A549 (cell line): ENCODE data around the gene ADAMTSL3. TPM values are rescaled to one million over a fixed set of nuclear protein-coding genes. Genes with fewer than 3 reads are reported as not detected.

Experiments
- ATAC-seq, 2 experiments: fragments of 200-7000 bp in 1 of 2; fragments of >200 bp in 1 of 2; cut with Nextera tagmentation in 1 of 2; cut with Tn5 transposase in 1 of 2; 3 replicates each; pipeline versions ENCODE4 v1.8.0 to v1.9.1; 2018 to 2020; ENCODE audit warnings: mild to moderate bottlenecking in 1 of 2, moderate library complexity in 1 of 2
- CTCF ChIA-PET: fragments of 300-600 bp; sonication (Branson Sonifier 250); formaldehyde crosslinking; extraction: SDS; loops from one replicate; lab custom pipeline; 2021; ENCODE audit warnings: antibody characterized with exemption, inconsistent platforms; lab: Yijun Ruan, JAX
- POLR2A ChIA-PET: fragments of 350-600 bp; formaldehyde crosslinking; extraction: SDS; loops from one replicate; lab custom pipeline; 2021; ENCODE audit warnings: antibody characterized with exemption, inconsistent platforms; lab: Yijun Ruan, JAX
- DNase-seq, 2 experiments: peaks; one replicate each; pipeline versions ENCODE4 v3.0.0 to v3.0.0-alpha.2; 2011 to 2016; ENCODE audit warnings: low read depth in 1 of 2, low spot score in 1 of 2
- FAIRE-seq: peaks from 2 replicates; lab custom pipeline; 2011; peaks lifted over from hg19 to GRCh38; lab: Jason Lieb, UNC
- H3K27ac ChIP-seq, 2 experiments: fragments of >200 bp; sonication (Bioruptor Twin); formaldehyde crosslinking; 3 replicates each; pipeline ENCODE4 v1.5.1; 2016 to 2017
- H3K4me1 ChIP-seq: fragments of >200 bp; sonication (Bioruptor Twin); formaldehyde crosslinking; 3 replicates; pipeline ENCODE4 v1.6.1; 2016
- H3K4me2 ChIP-seq: fragments of >200 bp; sonication (Bioruptor Twin); formaldehyde crosslinking; 3 replicates; pipeline ENCODE4 v1.6.1; 2016
- H3K4me3 ChIP-seq: fragments of >200 bp; sonication (Bioruptor Twin); formaldehyde crosslinking; 3 replicates; pipeline ENCODE4 v1.5.1; 2016
- H3K9me3 ChIP-seq: fragments of >200 bp; sonication (Bioruptor Twin); formaldehyde crosslinking; 3 replicates; pipeline ENCODE4 v1.6.1; 2016
- BHLHE40 ChIP-seq: IDR thresholded peaks from 2 replicates; pipeline ENCODE4 v1.6.1; 2012; ENCODE audit warnings: low read depth, low read length, inconsistent platforms
- CHD2 ChIP-seq: fragments of 150-350 bp; IDR thresholded peaks from 2 replicates; pipeline ENCODE4 v1.6.1; 2014; ENCODE audit warnings: low read length; ENCODE audit not compliant: partially characterized antibody
- CHD4 ChIP-seq: fragments of 200-600 bp; sonication (generic); IDR thresholded peaks from 2 replicates; pipeline ENCODE4 v1.6.1; 2016; ENCODE audit warnings: antibody characterized with exemption, mild to moderate bottlenecking, borderline replicate concordance
- EHF ChIP-seq: fragments of 250-450 bp; sonication (Bioruptor Pico); IDR thresholded peaks from 2 replicates; pipeline ENCODE4 v1.5.0; 2020; ENCODE audit warnings: mild to moderate bottlenecking
- FOSL2 ChIP-seq, 2 experiments: fragments of 450-650 bp in 1 of 2; fragments of >200 bp in 1 of 2; sonication (Bioruptor Twin) in 1 of 2; formaldehyde crosslinking; IDR thresholded peaks; 2 replicates each; pipeline versions ENCODE4 v1.5.0 to v1.6.1; 2016 to 2020; ENCODE audit warnings: mild to moderate bottlenecking in 1 of 2, moderate library complexity in 1 of 2
- FOXS1 ChIP-seq: fragments of 250-450 bp; sonication (Bioruptor Pico); IDR thresholded peaks from 2 replicates; pipeline ENCODE4 v1.5.0; 2020; ENCODE audit warnings: mild to moderate bottlenecking, moderate library complexity
- HOXB13 ChIP-seq: fragments of 250-450 bp; sonication (Bioruptor Pico); IDR thresholded peaks from 2 replicates; pipeline ENCODE4 v1.5.0; 2020; ENCODE audit warnings: low read depth, mild to moderate bottlenecking, moderate library complexity
- KDM5A ChIP-seq: fragments of 200-600 bp; sonication (generic); IDR thresholded peaks from 2 replicates; pipeline ENCODE4 v1.6.1; 2016; ENCODE audit warnings: antibody characterized with exemption, mild to moderate bottlenecking
- MAZ ChIP-seq: fragments of 150-350 bp; IDR thresholded peaks from 2 replicates; pipeline ENCODE4 v1.6.1; 2014; ENCODE audit warnings: antibody characterized with exemption, low read depth, low read length, borderline replicate concordance
- NFE2L2 ChIP-seq: fragments of 150-350 bp; conservative IDR thresholded peaks from 2 replicates; pipeline ENCODE4 v1.6.1; 2014; ENCODE audit warnings: low read length
- PHF8 ChIP-seq: fragments of 200-600 bp; sonication (generic); IDR thresholded peaks from 2 replicates; pipeline ENCODE4 v1.6.1; 2016; ENCODE audit warnings: low read depth, mild to moderate bottlenecking, antibody characterized with exemption, moderate library complexity, borderline replicate concordance
- TFCP2L1 ChIP-seq: fragments of 250-450 bp; sonication (Bioruptor Pico); IDR thresholded peaks from 2 replicates; pipeline ENCODE4 v1.5.0; 2021; ENCODE audit warnings: mild to moderate bottlenecking
- ZNF302 ChIP-seq: fragments of 250-450 bp; sonication (Bioruptor Pico); IDR thresholded peaks from 2 replicates; pipeline ENCODE4 v1.9.0; 2021; ENCODE audit warnings: inconsistent platforms, mild to moderate bottlenecking, moderate library complexity
- ZSCAN20 ChIP-seq: fragments of 250-450 bp; sonication (Bioruptor Pico); IDR thresholded peaks from 2 replicates; pipeline ENCODE4 v1.8.0; 2022; ENCODE audit warnings: mild to moderate bottlenecking, moderate library complexity
- WGBS: methylation state at CpG from one replicate; pipeline ENCODE4 v1.1.6; 2017; ENCODE audit errors: missing lambda C conversion rate; 5-methylcytosine and 5-hydroxymethylcytosine counted together
- polyA plus RNA-seq, 4 experiments: library from polyadenylated mRNA; depleted of rRNA in 3 of 4; stranded (reverse); fragments of >200 nt; fragmentation: RNase III in 1 of 4; extraction: RNeasy Plus Mini Kit Qiagen cat#74134 plus additional on column Dnase treatment in 1 of 4; gene quantifications; 2 replicates in 3 of 4; 3 replicates in 1 of 4; pipeline ENCODE4 v1.2.3, GENCODE V29; 2011 to 2017
- TF ChIP-seq, protein P1 (sequence below): fragments of 450-650 bp; IDR thresholded peaks from 2 replicates; pipeline ENCODE4 v1.6.1; 2014; ENCODE audit warnings: antibody characterized with exemption
- TF ChIP-seq, protein P2 (sequence below): fragments of >200 bp; sonication (Bioruptor Twin); formaldehyde crosslinking; IDR thresholded peaks from 3 replicates; pipeline ENCODE4 v1.6.1; 2016
- TF ChIP-seq, protein P3 (sequence below): IDR thresholded peaks from 2 replicates; pipeline ENCODE4 v1.6.1; 2012; ENCODE audit warnings: low read depth, borderline replicate concordance
- TF ChIP-seq, protein P4 (sequence below): fragments of 250-450 bp; sonication (Bioruptor Pico); IDR thresholded peaks from 2 replicates; pipeline ENCODE4 v1.5.0; 2021; ENCODE audit warnings: mild to moderate bottlenecking, moderate library complexity, borderline replicate concordance
- TF ChIP-seq, protein P5 (sequence below): IDR thresholded peaks from 2 replicates; pipeline ENCODE4 v1.6.1; 2012

ADAMTSL3 gene
- polyA plus RNA-seq, 2 of the 4 experiments (the other 2 are of a cell fraction) = 0.22 to 0.25 TPM

DNA sequence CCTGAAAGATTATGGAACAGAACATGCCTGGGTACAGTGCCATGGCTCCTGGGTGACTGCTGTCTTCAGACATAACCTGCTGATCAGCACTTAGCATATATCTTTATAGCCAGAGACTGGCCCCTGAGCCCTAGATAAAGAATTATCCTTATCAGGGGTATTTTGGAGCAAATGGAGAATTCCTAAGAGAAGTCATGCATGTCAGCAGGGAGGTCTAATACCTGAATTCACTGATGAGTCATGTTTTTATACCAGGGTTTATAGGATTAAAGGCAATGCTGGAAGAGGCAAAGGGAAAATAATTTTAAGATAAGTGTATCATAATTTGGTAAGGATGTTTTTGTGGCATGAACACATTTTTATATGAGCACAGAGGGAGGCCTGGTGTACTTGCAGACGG is 159.8 kb downstream of the ADAMTSL3 start:
- CTCF ChIA-PET = no interaction called here
- peak; percentile 7 for FAIRE-seq
- Histone ChIP-seq H3K9me3 (no peaks in the 10 kb centered on the region), H3K4me1 (no peaks in the 10 kb centered on the region), H3K4me3 (no peak overlapping the region), H3K27ac (no peak overlapping the region), H3K4me2 (no peak overlapping the region)
- POLR2A ChIA-PET = no interaction called here
- no peak for DNase-seq
- 16% methylated on average over 1 of the region's 1 CpG for WGBS
- TF ChIP-seq ZSCAN20 (no peak), CHD4 (no peak), TFCP2L1 (no peak), CHD2 (no peak), BHLHE40 (no peak), FOSL2 (IDR thresholded peaks at IDR 0.05) (no peak), FOSL2 (CRISPR knock-in tag; IDR thresholded peaks at IDR 0.05) (peak; percentile 41), MAZ (no peak)
- TF ChIP-seq, protein P1, sequence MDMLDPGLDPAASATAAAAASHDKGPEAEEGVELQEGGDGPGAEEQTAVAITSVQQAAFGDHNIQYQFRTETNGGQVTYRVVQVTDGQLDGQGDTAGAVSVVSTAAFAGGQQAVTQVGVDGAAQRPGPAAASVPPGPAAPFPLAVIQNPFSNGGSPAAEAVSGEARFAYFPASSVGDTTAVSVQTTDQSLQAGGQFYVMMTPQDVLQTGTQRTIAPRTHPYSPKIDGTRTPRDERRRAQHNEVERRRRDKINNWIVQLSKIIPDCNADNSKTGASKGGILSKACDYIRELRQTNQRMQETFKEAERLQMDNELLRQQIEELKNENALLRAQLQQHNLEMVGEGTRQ = no peak
- TF ChIP-seq, protein P2, sequence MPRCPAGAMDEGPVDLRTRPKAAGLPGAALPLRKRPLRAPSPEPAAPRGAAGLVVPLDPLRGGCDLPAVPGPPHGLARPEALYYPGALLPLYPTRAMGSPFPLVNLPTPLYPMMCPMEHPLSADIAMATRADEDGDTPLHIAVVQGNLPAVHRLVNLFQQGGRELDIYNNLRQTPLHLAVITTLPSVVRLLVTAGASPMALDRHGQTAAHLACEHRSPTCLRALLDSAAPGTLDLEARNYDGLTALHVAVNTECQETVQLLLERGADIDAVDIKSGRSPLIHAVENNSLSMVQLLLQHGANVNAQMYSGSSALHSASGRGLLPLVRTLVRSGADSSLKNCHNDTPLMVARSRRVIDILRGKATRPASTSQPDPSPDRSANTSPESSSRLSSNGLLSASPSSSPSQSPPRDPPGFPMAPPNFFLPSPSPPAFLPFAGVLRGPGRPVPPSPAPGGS = no peak
- no peak for ATAC-seq

DNA sequence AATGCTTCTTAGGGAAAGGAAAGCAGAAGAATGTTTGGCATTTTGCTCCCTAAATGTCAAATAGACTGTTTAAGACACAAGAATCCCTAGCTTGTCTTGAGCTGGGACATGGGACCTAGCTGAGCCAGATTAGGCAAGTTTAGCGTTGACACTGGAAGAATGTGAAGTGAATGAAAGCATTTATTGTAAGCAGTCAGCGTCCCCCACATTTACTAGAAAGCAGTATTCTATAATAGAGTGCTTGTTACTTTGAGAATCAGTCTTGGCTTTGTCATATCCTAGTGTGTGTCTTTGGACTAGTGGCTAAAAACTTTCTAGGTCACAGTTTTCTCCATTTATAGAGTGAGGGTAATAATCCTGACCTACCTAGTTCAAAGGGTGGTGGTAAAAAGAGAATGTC is 161.6 kb downstream of the ADAMTSL3 start:
- no peak overlapping the region for H3K4me2 ChIP-seq
- FAIRE-seq = no peak
- ChIA-PET POLR2A (no interaction called here), CTCF (interaction anchor here (0.9 to 1.7 kb wide), 3 partner anchors 9 to 337 kb away, joined by 3 to 7 read pairs (median 3); no protein-coding TSS in a partner anchor)
- H3K4me1 ChIP-seq = no peaks in the 10 kb centered on the region
- no peak for DNase-seq
- H3K27ac ChIP-seq = no peak overlapping the region
- ATAC-seq = no peak
- no peaks in the 10 kb centered on the region for H3K9me3 ChIP-seq
- TF ChIP-seq PHF8 = no peak
- TF ChIP-seq TFCP2L1 = no peak
- TF ChIP-seq EHF (CRISPR knock-in tag) = no peak
- TF ChIP-seq, protein P3, sequence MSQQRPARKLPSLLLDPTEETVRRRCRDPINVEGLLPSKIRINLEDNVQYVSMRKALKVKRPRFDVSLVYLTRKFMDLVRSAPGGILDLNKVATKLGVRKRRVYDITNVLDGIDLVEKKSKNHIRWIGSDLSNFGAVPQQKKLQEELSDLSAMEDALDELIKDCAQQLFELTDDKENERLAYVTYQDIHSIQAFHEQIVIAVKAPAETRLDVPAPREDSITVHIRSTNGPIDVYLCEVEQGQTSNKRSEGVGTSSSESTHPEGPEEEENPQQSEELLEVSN = no peak
- no peak for TF ChIP-seq HOXB13 (CRISPR knock-in tag)
- TF ChIP-seq ZNF302 (CRISPR knock-in tag) = no peak
- TF ChIP-seq, protein P4, sequence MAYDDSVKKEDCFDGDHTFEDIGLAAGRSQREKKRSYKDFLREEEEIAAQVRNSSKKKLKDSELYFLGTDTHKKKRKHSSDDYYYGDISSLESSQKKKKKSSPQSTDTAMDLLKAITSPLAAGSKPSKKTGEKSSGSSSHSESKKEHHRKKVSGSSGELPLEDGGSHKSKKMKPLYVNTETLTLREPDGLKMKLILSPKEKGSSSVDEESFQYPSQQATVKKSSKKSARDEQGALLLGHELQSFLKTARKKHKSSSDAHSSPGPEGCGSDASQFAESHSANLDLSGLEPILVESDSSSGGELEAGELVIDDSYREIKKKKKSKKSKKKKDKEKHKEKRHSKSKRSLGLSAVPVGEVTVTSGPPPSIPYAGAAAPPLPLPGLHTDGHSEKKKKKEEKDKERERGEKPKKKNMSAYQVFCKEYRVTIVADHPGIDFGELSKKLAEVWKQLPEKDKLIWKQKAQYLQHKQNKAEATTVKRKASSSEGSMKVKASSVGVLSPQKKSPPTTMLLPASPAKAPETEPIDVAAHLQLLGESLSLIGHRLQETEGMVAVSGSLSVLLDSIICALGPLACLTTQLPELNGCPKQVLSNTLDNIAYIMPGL (CRISPR knock-in tag) = no peak
- no peak for TF ChIP-seq NFE2L2
- TF ChIP-seq, protein P5, sequence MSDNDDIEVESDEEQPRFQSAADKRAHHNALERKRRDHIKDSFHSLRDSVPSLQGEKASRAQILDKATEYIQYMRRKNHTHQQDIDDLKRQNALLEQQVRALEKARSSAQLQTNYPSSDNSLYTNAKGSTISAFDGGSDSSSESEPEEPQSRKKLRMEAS = no peak
- no peak for TF ChIP-seq KDM5A
- TF ChIP-seq FOXS1 (CRISPR knock-in tag) = no peak
- whole genome bisulfite sequencing = 7% methylated on average over 2 of the region's 2 CpGs
- H3K4me3 ChIP-seq = no peak overlapping the region
